ENCODE measurements around the gene CMIP. TPM values are rescaled to one million over a fixed set of nuclear protein-coding genes. Genes with fewer than 3 reads are reported as not detected.

CMIP gene
- total RNA-seq, 6 experiments from 2014 or later = 12.2 to 23.0 (median 16.5) TPM

- TF ChIP-seq POLR2A (IDR thresholded peaks at IDR 0.05) (no peak), CTCF (IDR thresholded peaks at IDR 0.05) (no peak)
- no peak overlapping the region for H3K4me3 ChIP-seq
- WGBS (ENCODE audit: insufficient coverage, low coverage, low lambda C conversion rate, missing lambda C conversion rate) = 43% methylated on average over 6 of the region's 9 CpGs
- ATAC-seq = no peak
- H3K27me3 ChIP-seq = no peaks in the 10 kb centered on the region
- intact Hi-C loops (cut with DNase I) = no loop called here
- no peak for DNase-seq
- no peaks in the 10 kb centered on the region for H3K4me1 ChIP-seq
- H3K36me3 ChIP-seq = no peaks in the 10 kb centered on the region
- H3K27ac ChIP-seq = no peak overlapping the region
- H3K9me3 ChIP-seq = no peaks in the 10 kb centered on the region
These were observed 312.2 kb downstream of the CMIP start for GRCh38 chr16:81756615-81757356.

- Histone ChIP-seq H3K4me1 (no peaks in the 10 kb centered on the region), H3K27ac (no peak overlapping the region), H3K36me3 (no peaks in the 10 kb centered on the region), H3K9me3 (no peaks in the 10 kb centered on the region), H3K4me3 (no peak overlapping the region), H3K27me3 (no peaks in the 10 kb centered on the region)
- ATAC-seq = peak in 1 of 4 donors; percentile 77
- TF ChIP-seq CTCF (IDR thresholded peaks at IDR 0.05) (no peak), POLR2A (IDR thresholded peaks at IDR 0.05) (no peak)
- no peak for DNase-seq
- intact Hi-C loops (cut with DNase I) = no loop called here
- WGBS (ENCODE audit: insufficient coverage, low coverage, low lambda C conversion rate, missing lambda C conversion rate) = 17% methylated on average over 2 of the region's 2 CpGs
These were observed 313.8 kb downstream of the CMIP start for GRCh38 chr16:81758376-81758775.

Small RNA genes lying within 50 kb of the gene (microRNA-seq; reads per million reads assigned to microRNA genes)
- 0 reads per million in 2 donors for gene MIR6504
- 0 reads per million in 2 donors for gene MIR7854

Small RNA genes lying within 50 kb of the gene (small RNA-seq; reads per million reads assigned to genes)
- gene MIR6504 = 0 reads per million in 2 experiments
- gene MIR7854 = 0 reads per million in 2 experiments

Other genes with a start within 250 kb of the CMIP start
- under 1 TPM in 5 of 6 experiments, not detected in 1; 0.11 to 0.55 (median 0.31) TPM for gene BCO1, start 206.1 kb upstream of the CMIP start, total RNA-seq
- 1 to 10 TPM; 2.2 to 4.1 (median 3.4) TPM for gene GAN, start 129.8 kb upstream of the CMIP start, total RNA-seq

All from right lobe of liver (tissue), 6 donors.